HEK293 (cell line): ENCODE data around the gene PRR33.

Experiments used
- CTCF ChIA-PET: fragments of 350-600 bp; formaldehyde crosslinking; extraction: SDS; loops from one replicate; lab custom pipeline; 2021; ENCODE audit warnings: antibody characterized with exemption; lab: Yijun Ruan, JAX
- POLR2A ChIA-PET: fragments of 300-600 bp; formaldehyde crosslinking; extraction: SDS; loops from one replicate; lab custom pipeline; 2020; ENCODE audit warnings: antibody characterized with exemption, inconsistent platforms; lab: Yijun Ruan, JAX
- H3K27ac ChIP-seq: fragments of 200-500 bp; sonication (Bioruptor generic); 2 replicates; pipeline ENCODE4 v1.5.1; 2014; ENCODE audit warnings: low read depth, low read length, control low read depth, inconsistent platforms; ENCODE audit errors: extremely low read depth
- H3K36me3 ChIP-seq, 2 experiments: fragments of 200-500 bp in 1 of 2; sonication (Bioruptor generic) in 1 of 2; 1 replicate in 1 of 2; 2 replicates in 1 of 2; pipeline ENCODE4 v1.5.1; 2014 to 2017; ENCODE audit warnings: inconsistent platforms in 2 of 2, low read length in 2 of 2; ENCODE audit not compliant: control insufficient read depth in 2 of 2, insufficient read depth in 1 of 2
- H3K4me1 ChIP-seq: fragments of 200-500 bp; sonication (Bioruptor generic); 2 replicates; pipeline ENCODE4 v1.5.1; 2014; ENCODE audit warnings: mild to moderate bottlenecking, low read length, inconsistent platforms; ENCODE audit not compliant: control insufficient read depth, insufficient read depth
- H3K4me3 ChIP-seq: 2 replicates; pipeline ENCODE4 v1.5.1; 2011; ENCODE audit warnings: low read depth, mild to moderate bottlenecking, control low read depth, low read length, moderate library complexity
- H3K9me3 ChIP-seq: fragments of 200-500 bp; sonication (Bioruptor generic); 2 replicates; pipeline ENCODE4 v1.5.1; 2014; ENCODE audit warnings: low read depth, low read length, inconsistent platforms; ENCODE audit not compliant: control insufficient read depth, insufficient read depth
- BCL11B ChIP-seq: fragments of 450-650 bp; formaldehyde crosslinking; IDR thresholded peaks from 2 replicates; pipeline ENCODE4 v1.5.1; 2016; ENCODE audit warnings: low read depth, missing biosample characterization, missing genetic modification characterization
- GFI1B ChIP-seq: fragments of 450-650 bp; formaldehyde crosslinking; IDR thresholded peaks from 2 replicates; pipeline ENCODE4 v1.5.1; 2016; ENCODE audit warnings: missing biosample characterization, missing genetic modification characterization
- MEIS1 ChIP-seq: sonication (generic); formaldehyde crosslinking; IDR thresholded peaks from 2 replicates; pipeline ENCODE4 v1.8.1; 2022; ENCODE audit warnings: missing genetic modification reagents, mild to moderate bottlenecking, borderline replicate concordance
- ZBTB48 ChIP-seq: fragments of 450-650 bp; formaldehyde crosslinking; IDR thresholded peaks from 2 replicates; pipeline ENCODE4 v1.5.1; 2016; ENCODE audit warnings: missing biosample characterization, missing genetic modification characterization
- ZNF132 ChIP-seq: fragments of 450-650 bp; formaldehyde crosslinking; IDR thresholded peaks from 2 replicates; pipeline ENCODE4 v1.5.1; 2017; ENCODE audit warnings: missing biosample characterization, missing genetic modification characterization, borderline replicate concordance
- ZNF140 ChIP-seq: fragments of 450-650 bp; formaldehyde crosslinking; IDR thresholded peaks from 2 replicates; pipeline ENCODE4 v1.5.1; 2016; ENCODE audit warnings: missing biosample characterization, missing genetic modification characterization
- ZNF155 ChIP-seq: fragments of 450-650 bp; formaldehyde crosslinking; IDR thresholded peaks from 2 replicates; pipeline ENCODE4 v1.5.1; 2016; ENCODE audit warnings: missing biosample characterization, missing genetic modification characterization
- ZNF302 ChIP-seq: fragments of 450-650 bp; formaldehyde crosslinking; IDR thresholded peaks from 2 replicates; pipeline ENCODE4 v1.5.1; 2016; ENCODE audit warnings: missing biosample characterization, missing genetic modification characterization, low read depth
- ZNF311 ChIP-seq: fragments of 450-650 bp; formaldehyde crosslinking; IDR thresholded peaks from 2 replicates; pipeline ENCODE4 v1.5.1; 2017; ENCODE audit warnings: missing biosample characterization, missing genetic modification characterization, borderline replicate concordance
- ZNF391 ChIP-seq: fragments of 450-650 bp; formaldehyde crosslinking; IDR thresholded peaks from 2 replicates; pipeline ENCODE4 v1.5.1; 2016; ENCODE audit warnings: low read depth, missing biosample characterization, missing genetic modification characterization, borderline replicate concordance
- ZNF510 ChIP-seq: fragments of 450-650 bp; formaldehyde crosslinking; IDR thresholded peaks from 2 replicates; pipeline ENCODE4 v1.5.1; 2018; ENCODE audit warnings: mild to moderate bottlenecking, missing genetic modification characterization, missing biosample characterization; ENCODE audit not compliant: insufficient replicate concordance
- ZNF600 ChIP-seq: fragments of 450-650 bp; formaldehyde crosslinking; IDR thresholded peaks from 2 replicates; pipeline ENCODE4 v1.5.1; 2016; ENCODE audit warnings: missing biosample characterization, missing genetic modification characterization
- ZNF621 ChIP-seq: fragments of 450-650 bp; formaldehyde crosslinking; IDR thresholded peaks from 2 replicates; pipeline ENCODE4 v1.5.1; 2017; ENCODE audit warnings: missing biosample characterization, missing genetic modification characterization
- ZNF660 ChIP-seq: fragments of 450-650 bp; IDR thresholded peaks from 2 replicates; pipeline ENCODE4 v1.5.1; 2018; ENCODE audit warnings: missing biosample characterization, mild to moderate bottlenecking, missing genetic modification characterization
- ZXDB ChIP-seq: fragments of 450-650 bp; formaldehyde crosslinking; IDR thresholded peaks from 2 replicates; pipeline ENCODE4 v1.5.1; 2016; ENCODE audit warnings: missing biosample characterization, missing genetic modification characterization
- TF ChIP-seq, protein P1 (sequence below): fragments of 450-650 bp; formaldehyde crosslinking; IDR thresholded peaks from 2 replicates; pipeline ENCODE4 v1.5.1; 2017; ENCODE audit warnings: missing biosample characterization, missing genetic modification characterization
- TF ChIP-seq, protein P2 (sequence below): fragments of 450-650 bp; formaldehyde crosslinking; IDR thresholded peaks from 2 replicates; pipeline ENCODE4 v1.5.1; 2016; ENCODE audit warnings: missing biosample characterization, missing genetic modification characterization
- TF ChIP-seq, protein P3 (sequence below): fragments of 450-650 bp; formaldehyde crosslinking; IDR thresholded peaks from 2 replicates; pipeline ENCODE4 v1.5.0; 2017; ENCODE audit warnings: missing biosample characterization, missing genetic modification characterization, borderline replicate concordance
- TF ChIP-seq, protein P4 (sequence below): fragments of 450-650 bp; formaldehyde crosslinking; IDR thresholded peaks from 2 replicates; pipeline ENCODE4 v1.5.1; 2016; ENCODE audit warnings: missing biosample characterization, missing genetic modification characterization
- TF ChIP-seq, protein P5 (sequence below): fragments of 450-650 bp; formaldehyde crosslinking; IDR thresholded peaks from 2 replicates; pipeline ENCODE4 v1.5.1; 2016; ENCODE audit warnings: missing biosample characterization, missing genetic modification characterization
- TF ChIP-seq, protein P6 (sequence below): fragments of 450-650 bp; formaldehyde crosslinking; IDR thresholded peaks from 2 replicates; pipeline ENCODE4 v1.5.1; 2016; ENCODE audit warnings: missing biosample characterization, missing genetic modification characterization
- TF ChIP-seq, protein P7 (sequence below): fragments of 450-650 bp; formaldehyde crosslinking; IDR thresholded peaks from 2 replicates; pipeline ENCODE4 v1.5.1; 2016; ENCODE audit warnings: missing biosample characterization, missing genetic modification characterization

The PRR33 gene

DNA sequence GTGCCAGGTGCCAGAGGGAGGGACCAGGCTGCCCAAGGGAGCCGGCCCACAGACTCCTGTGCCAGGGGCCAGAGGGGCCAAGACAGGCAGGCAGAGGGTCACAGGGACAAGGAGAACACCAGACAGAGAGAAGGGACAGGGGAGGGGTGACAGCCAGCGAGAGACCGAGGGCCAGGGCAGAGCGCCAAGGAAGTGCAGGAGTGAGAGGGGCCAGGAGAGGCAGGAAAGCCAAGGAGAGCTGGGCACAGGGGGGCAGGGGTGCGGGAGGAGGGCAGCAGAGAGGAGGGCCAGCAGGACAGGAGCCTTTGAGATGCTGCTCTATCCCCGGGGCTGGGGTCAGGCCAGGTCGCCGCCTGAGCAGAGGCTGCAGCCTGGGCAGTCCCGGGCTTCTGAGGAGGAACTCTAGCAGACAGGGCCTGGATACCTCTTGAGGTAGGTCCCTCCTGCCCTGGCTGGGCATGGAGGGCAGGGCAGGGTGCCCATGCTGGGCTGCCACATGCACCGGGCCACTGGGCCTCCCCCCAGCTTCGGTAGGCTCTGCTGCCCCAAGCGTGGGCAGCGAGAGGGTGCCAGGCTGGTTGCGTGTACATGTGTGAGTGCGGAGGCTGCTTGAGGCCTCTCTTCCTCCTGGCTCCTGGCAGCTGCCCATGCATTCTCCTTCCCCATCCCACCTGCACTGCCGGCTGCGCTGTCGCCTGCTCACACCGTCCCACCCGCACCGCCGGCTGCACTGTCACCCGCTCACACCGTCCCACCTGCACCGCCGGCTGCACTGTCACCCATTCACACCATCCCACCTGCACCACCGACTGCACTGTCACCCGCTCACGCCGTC is 26.6 kb downstream of the PRR33 start:
- H3K9me3 ChIP-seq: no peaks in the 10 kb centered on the region
- TF ChIP-seq, protein P1, sequence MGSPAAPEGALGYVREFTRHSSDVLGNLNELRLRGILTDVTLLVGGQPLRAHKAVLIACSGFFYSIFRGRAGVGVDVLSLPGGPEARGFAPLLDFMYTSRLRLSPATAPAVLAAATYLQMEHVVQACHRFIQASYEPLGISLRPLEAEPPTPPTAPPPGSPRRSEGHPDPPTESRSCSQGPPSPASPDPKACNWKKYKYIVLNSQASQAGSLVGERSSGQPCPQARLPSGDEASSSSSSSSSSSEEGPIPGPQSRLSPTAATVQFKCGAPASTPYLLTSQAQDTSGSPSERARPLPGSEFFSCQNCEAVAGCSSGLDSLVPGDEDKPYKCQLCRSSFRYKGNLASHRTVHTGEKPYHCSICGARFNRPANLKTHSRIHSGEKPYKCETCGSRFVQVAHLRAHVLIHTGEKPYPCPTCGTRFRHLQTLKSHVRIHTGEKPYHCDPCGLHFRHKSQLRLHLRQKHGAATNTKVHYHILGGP (tag by site-specific recombination): no peak
- TF ChIP-seq ZNF311 (no peak), ZNF600 (tag by site-specific recombination) (no peak), ZNF155 (no peak), GFI1B (tag by site-specific recombination) (no peak), ZBTB48 (tag by site-specific recombination) (no peak), ZNF302 (tag by site-specific recombination) (no peak), ZNF140 (tag by site-specific recombination) (no peak), ZXDB (no peak), ZNF660 (tag by site-specific recombination) (no peak)
- TF ChIP-seq, protein P2, sequence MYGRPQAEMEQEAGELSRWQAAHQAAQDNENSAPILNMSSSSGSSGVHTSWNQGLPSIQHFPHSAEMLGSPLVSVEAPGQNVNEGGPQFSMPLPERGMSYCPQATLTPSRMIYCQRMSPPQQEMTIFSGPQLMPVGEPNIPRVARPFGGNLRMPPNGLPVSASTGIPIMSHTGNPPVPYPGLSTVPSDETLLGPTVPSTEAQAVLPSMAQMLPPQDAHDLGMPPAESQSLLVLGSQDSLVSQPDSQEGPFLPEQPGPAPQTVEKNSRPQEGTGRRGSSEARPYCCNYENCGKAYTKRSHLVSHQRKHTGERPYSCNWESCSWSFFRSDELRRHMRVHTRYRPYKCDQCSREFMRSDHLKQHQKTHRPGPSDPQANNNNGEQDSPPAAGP: no peak
- TF ChIP-seq, protein P3, sequence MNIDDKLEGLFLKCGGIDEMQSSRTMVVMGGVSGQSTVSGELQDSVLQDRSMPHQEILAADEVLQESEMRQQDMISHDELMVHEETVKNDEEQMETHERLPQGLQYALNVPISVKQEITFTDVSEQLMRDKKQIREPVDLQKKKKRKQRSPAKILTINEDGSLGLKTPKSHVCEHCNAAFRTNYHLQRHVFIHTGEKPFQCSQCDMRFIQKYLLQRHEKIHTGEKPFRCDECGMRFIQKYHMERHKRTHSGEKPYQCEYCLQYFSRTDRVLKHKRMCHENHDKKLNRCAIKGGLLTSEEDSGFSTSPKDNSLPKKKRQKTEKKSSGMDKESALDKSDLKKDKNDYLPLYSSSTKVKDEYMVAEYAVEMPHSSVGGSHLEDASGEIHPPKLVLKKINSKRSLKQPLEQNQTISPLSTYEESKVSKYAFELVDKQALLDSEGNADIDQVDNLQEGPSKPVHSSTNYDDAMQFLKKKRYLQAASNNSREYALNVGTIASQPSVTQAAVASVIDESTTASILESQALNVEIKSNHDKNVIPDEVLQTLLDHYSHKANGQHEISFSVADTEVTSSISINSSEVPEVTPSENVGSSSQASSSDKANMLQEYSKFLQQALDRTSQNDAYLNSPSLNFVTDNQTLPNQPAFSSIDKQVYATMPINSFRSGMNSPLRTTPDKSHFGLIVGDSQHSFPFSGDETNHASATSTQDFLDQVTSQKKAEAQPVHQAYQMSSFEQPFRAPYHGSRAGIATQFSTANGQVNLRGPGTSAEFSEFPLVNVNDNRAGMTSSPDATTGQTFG: no peak
- TF ChIP-seq, protein P4, sequence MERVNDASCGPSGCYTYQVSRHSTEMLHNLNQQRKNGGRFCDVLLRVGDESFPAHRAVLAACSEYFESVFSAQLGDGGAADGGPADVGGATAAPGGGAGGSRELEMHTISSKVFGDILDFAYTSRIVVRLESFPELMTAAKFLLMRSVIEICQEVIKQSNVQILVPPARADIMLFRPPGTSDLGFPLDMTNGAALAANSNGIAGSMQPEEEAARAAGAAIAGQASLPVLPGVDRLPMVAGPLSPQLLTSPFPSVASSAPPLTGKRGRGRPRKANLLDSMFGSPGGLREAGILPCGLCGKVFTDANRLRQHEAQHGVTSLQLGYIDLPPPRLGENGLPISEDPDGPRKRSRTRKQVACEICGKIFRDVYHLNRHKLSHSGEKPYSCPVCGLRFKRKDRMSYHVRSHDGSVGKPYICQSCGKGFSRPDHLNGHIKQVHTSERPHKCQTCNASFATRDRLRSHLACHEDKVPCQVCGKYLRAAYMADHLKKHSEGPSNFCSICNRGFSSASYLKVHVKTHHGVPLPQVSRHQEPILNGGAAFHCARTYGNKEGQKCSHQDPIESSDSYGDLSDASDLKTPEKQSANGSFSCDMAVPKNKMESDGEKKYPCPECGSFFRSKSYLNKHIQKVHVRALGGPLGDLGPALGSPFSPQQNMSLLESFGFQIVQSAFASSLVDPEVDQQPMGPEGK (tag by site-specific recombination): no peak
- TF ChIP-seq, protein P5, sequence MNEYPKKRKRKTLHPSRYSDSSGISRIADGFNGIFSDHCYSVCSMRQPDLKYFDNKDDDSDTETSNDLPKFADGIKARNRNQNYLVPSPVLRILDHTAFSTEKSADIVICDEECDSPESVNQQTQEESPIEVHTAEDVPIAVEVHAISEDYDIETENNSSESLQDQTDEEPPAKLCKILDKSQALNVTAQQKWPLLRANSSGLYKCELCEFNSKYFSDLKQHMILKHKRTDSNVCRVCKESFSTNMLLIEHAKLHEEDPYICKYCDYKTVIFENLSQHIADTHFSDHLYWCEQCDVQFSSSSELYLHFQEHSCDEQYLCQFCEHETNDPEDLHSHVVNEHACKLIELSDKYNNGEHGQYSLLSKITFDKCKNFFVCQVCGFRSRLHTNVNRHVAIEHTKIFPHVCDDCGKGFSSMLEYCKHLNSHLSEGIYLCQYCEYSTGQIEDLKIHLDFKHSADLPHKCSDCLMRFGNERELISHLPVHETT (tag by site-specific recombination): no peak
- H3K4me3 ChIP-seq: no peak overlapping the region
- no peaks in the 10 kb centered on the region for H3K4me1 ChIP-seq
- H3K27ac ChIP-seq: no peak overlapping the region
- CTCF ChIA-PET: interaction anchor here (1.4 to 1.8 kb wide), 2 partner anchors 17 to 171 kb away, joined by 5 read pairs; no protein-coding TSS in a partner anchor
- POLR2A ChIA-PET: no interaction called here
- H3K36me3 ChIP-seq: no peaks in the 10 kb centered on the region

DNA sequence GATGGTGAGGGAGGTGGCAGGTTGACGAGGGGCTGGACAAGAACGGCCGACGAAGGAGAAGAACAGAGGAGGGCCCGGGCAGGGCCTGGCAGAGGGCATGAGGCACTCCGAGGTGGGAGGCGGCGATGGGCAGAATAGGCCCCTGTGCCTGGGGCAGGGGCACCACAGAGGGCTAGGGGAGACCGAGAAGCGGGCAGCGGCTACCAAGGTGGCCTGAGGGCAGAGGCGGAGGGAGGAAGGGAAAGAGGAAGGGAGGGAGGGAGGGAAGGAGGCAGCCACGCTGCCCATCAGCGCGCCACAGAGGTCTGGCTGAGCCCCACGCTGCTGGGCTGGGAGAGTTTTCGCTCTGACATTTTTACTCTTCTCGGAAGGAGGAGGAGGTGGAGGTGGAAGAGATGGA is 27.5 kb downstream of the PRR33 start:
- CTCF ChIA-PET: interaction anchor here (1.4 kb wide), 1 partner anchor 171 kb away, joined by 5 read pairs; no protein-coding TSS in a partner anchor
- POLR2A ChIA-PET: no interaction called here
- Histone ChIP-seq H3K4me3 (no peak overlapping the region), H3K4me1 (no peaks in the 10 kb centered on the region), H3K9me3 (no peaks in the 10 kb centered on the region), H3K27ac (no peak overlapping the region), H3K36me3 (no peaks in the 10 kb centered on the region)
- TF ChIP-seq ZNF621 (tag by site-specific recombination) (no peak), BCL11B (tag by site-specific recombination) (no peak), ZNF132 (no peak), MEIS1 (CRISPR knock-in tag) (no peak), ZNF510 (tag by site-specific recombination) (no peak), ZNF391 (tag by site-specific recombination) (no peak)
- TF ChIP-seq, protein P6, sequence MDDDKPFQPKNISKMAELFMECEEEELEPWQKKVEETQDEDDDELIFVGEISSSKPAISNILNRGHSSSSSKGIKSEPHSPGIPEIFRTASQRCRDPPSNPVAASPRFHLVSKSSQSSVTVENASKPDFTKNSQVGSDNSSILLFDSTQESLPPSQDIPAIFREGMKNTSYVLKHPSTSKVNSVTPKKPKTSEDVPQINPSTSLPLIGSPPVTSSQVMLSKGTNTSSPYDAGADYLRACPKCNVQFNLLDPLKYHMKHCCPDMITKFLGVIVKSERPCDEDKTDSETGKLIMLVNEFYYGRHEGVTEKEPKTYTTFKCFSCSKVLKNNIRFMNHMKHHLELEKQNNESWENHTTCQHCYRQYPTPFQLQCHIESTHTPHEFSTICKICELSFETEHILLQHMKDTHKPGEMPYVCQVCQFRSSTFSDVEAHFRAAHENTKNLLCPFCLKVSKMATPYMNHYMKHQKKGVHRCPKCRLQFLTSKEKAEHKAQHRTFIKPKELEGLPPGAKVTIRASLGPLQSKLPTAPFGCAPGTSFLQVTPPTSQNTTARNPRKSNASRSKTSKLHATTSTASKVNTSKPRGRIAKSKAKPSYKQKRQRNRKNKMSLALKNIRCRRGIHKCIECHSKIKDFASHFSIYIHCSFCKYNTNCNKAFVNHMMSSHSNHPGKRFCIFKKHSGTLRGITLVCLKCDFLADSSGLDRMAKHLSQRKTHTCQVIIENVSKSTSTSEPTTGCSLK (tag by site-specific recombination): no peak
- TF ChIP-seq, protein P7, sequence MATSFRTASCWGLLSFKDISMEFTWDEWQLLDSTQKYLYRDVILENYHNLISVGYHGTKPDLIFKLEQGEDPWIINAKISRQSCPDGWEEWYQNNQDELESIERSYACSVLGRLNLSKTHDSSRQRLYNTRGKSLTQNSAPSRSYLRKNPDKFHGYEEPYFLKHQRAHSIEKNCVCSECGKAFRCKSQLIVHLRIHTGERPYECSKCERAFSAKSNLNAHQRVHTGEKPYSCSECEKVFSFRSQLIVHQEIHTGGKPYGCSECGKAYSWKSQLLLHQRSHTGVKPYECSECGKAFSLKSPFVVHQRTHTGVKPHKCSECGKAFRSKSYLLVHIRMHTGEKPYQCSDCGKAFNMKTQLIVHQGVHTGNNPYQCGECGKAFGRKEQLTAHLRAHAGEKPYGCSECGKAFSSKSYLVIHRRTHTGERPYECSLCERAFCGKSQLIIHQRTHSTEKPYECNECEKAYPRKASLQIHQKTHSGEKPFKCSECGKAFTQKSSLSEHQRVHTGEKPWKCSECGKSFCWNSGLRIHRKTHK (tag by site-specific recombination): no peak
